ENCODE results near the gene CAMK4.

- no peak for TF ChIP-seq POLR2AphosphoS5 (IDR thresholded peaks at IDR 0.05; ENCODE audit: low read depth)
- no peak for TF ChIP-seq CTCF (IDR thresholded peaks at IDR 0.05; ENCODE audit: insufficient read depth, low read length)
- TF ChIP-seq REST (IDR thresholded peaks at IDR 0.05; ENCODE audit: insufficient replicate concordance, low read depth), result no peak
- TF ChIP-seq GABPA (IDR thresholded peaks at IDR 0.05; ENCODE audit: low read depth), result no peak
- no peak for TF ChIP-seq SPI1 (IDR thresholded peaks at IDR 0.05; ENCODE audit: borderline replicate concordance, low read depth)
These were observed 21.5 kb downstream of the CAMK4 start for GRCh38 chr5:111245654-111246053.

Data from HL-60 (cell line).